Type B pancreatic cell (in vitro differentiated cells): ENCODE data around the gene OTUD1. TPM values are rescaled to one million over a fixed set of nuclear protein-coding genes. Genes with fewer than 3 reads are reported as not detected.

Source experiments
- DNase-seq: peaks from one replicate; pipeline ENCODE4 v3.0.0; 2021; ENCODE audit warnings: mixed read lengths; ENCODE audit not compliant: unreplicated experiment; ENCODE audit errors: extremely low spot score
- H3K27ac Mint-ChIP-seq: 2 replicates; pipeline ENCODE4 v1.8.0; 2021; ENCODE audit warnings: mild to moderate bottlenecking, mixed read lengths
- H3K27me3 Mint-ChIP-seq: 2 replicates; pipeline ENCODE4 v1.8.0; 2021; ENCODE audit warnings: mixed read lengths
- H3K36me3 Mint-ChIP-seq: 2 replicates; pipeline ENCODE4 v1.8.0; 2021; ENCODE audit warnings: mixed read lengths
- H3K4me1 Mint-ChIP-seq: one replicate; pipeline ENCODE4 v1.8.0; 2021; ENCODE audit warnings: mixed read lengths; ENCODE audit not compliant: unreplicated experiment
- H3K4me3 Mint-ChIP-seq: 2 replicates; pipeline ENCODE4 v1.8.0; 2021; ENCODE audit warnings: mild to moderate bottlenecking, mixed read lengths
- H3K9me3 Mint-ChIP-seq: 2 replicates; pipeline ENCODE4 v1.8.0; 2021; ENCODE audit warnings: mixed read lengths
- total RNA-seq: library from RNA; stranded (reverse); gene quantifications from 2 replicates; pipeline ENCODE4 v1.2.1, GENCODE V29; 2021; ENCODE audit warnings: low replicate concordance
- TF ChIP-seq, protein P1 (sequence below): fragments of 200-600 bp; sonication (generic); conservative IDR thresholded peaks from 2 replicates; pipeline ENCODE4 v1.5.0; 2021; ENCODE audit warnings: antibody characterized with exemption, mild to moderate bottlenecking

The OTUD1 gene
- total RNA-seq, 1 donor from 2014 or later, result 20.9 TPM

DNA sequence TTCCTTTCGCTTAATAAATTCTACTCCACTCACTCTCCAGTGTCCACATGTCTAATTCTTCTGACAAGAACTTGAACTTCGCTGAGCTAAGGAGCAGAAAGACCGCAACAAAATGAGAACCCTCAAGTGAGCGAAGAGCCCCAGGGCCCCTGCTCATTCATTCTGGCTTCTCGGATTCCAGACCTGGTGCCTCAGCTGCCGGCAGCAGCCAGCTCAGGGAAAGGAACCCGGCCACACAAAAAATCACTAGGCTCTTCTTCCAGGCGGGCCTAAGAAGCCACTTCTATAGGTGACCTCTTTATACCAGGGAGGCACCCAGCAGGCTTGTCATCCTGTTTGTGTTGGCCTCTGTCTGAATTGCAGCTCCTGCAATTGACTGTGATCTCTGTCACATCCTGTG lies 33.3 kb downstream of the OTUD1 start:
- Mint-ChIP-seq H3K4me1 (no peaks in the 10 kb centered on the region), H3K4me3 (no peak overlapping the region), H3K27ac (no peak overlapping the region), H3K9me3 (no peaks in the 10 kb centered on the region), H3K36me3 (no peaks in the 10 kb centered on the region), H3K27me3 (peaks cover 17% of the 10 kb centered on the region)
- TF ChIP-seq, protein P1, sequence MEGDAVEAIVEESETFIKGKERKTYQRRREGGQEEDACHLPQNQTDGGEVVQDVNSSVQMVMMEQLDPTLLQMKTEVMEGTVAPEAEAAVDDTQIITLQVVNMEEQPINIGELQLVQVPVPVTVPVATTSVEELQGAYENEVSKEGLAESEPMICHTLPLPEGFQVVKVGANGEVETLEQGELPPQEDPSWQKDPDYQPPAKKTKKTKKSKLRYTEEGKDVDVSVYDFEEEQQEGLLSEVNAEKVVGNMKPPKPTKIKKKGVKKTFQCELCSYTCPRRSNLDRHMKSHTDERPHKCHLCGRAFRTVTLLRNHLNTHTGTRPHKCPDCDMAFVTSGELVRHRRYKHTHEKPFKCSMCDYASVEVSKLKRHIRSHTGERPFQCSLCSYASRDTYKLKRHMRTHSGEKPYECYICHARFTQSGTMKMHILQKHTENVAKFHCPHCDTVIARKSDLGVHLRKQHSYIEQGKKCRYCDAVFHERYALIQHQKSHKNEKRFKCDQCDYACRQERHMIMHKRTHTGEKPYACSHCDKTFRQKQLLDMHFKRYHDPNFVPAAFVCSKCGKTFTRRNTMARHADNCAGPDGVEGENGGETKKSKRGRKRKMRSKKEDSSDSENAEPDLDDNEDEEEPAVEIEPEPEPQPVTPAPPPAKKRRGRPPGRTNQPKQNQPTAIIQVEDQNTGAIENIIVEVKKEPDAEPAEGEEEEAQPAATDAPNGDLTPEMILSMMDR, result no peak
- DNase-seq, result no peak

DNA sequence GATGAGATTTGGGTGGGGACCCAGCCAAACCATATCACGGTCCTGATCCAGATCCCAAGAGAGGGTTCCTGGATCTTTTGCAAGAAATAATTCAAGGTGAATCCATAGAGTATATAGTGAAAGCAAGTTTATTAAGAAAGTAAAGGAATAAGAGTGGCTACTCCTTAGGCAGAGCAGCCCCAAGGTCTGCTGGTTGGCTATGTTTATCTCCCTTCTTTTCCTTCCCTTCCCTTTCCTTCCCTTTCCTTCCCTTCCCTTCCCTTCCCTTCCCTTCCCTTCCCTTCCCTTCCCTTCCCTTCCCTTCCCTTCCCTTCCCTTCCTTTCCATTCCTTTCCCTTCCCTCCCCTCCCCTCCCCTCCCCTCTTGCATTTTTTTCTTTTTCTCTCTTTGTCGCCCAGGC lies 35.2 kb downstream of the OTUD1 start:
- TF ChIP-seq, protein P1, result no peak
- no peak overlapping the region for H3K4me3 Mint-ChIP-seq
- no peak overlapping the region for H3K27ac Mint-ChIP-seq
- DNase-seq, result no peak
- H3K9me3 Mint-ChIP-seq, result no peaks in the 10 kb centered on the region
- H3K27me3 Mint-ChIP-seq, result peaks cover 8% of the 10 kb centered on the region
- no peaks in the 10 kb centered on the region for H3K36me3 Mint-ChIP-seq
- no peaks in the 10 kb centered on the region for H3K4me1 Mint-ChIP-seq

DNA sequence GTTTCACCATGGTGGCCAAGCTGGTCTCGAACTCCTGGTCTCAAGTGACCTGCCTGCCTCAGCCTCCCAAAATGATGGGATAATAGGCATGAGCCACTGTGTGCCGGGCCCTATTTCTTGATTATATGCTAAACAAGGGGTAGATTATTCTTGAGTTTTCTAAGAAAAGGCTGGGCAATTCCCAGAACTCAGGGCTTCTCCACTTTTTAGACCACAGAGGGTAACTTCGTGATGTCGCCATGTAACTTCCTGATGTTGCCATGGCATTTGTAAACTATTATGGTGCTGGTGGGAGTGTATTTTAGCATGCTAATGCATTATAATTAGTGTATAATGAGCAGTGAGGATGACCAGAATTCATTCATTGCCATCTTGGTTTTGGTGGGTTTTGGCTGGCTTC lies 35.8 kb downstream of the OTUD1 start:
- Mint-ChIP-seq H3K27ac (no peak overlapping the region), H3K27me3 (peaks cover 4% of the 10 kb centered on the region), H3K36me3 (no peaks in the 10 kb centered on the region), H3K9me3 (no peaks in the 10 kb centered on the region), H3K4me3 (no peak overlapping the region), H3K4me1 (no peaks in the 10 kb centered on the region)
- TF ChIP-seq, protein P1, result no peak
- DNase-seq, result no peak

DNA sequence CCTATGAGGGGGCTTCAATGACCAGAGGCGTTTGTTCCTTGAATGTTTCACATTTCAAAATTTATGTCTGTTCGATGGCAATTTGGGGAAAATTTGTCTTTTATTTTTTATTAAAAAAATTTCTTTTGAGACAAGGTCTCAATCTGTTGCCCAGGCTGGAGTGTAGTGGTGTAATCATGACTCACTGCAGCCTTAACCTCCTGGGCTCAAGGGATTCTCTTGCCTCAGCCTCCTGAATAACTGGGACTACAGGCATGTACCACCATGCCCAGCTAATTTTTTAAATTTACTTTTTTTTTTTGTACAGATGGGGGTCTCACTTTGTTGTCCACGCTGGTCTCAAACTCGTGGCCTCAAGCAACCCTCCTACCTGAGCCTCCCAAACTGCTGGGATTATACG lies 39.7 kb downstream of the OTUD1 start:
- DNase-seq, result no peak
- Mint-ChIP-seq H3K4me1 (no peaks in the 10 kb centered on the region), H3K4me3 (no peak overlapping the region), H3K27ac (no peak overlapping the region), H3K9me3 (no peaks in the 10 kb centered on the region), H3K36me3 (no peaks in the 10 kb centered on the region), H3K27me3 (no peaks in the 10 kb centered on the region)
- TF ChIP-seq, protein P1, result no peak

DNA sequence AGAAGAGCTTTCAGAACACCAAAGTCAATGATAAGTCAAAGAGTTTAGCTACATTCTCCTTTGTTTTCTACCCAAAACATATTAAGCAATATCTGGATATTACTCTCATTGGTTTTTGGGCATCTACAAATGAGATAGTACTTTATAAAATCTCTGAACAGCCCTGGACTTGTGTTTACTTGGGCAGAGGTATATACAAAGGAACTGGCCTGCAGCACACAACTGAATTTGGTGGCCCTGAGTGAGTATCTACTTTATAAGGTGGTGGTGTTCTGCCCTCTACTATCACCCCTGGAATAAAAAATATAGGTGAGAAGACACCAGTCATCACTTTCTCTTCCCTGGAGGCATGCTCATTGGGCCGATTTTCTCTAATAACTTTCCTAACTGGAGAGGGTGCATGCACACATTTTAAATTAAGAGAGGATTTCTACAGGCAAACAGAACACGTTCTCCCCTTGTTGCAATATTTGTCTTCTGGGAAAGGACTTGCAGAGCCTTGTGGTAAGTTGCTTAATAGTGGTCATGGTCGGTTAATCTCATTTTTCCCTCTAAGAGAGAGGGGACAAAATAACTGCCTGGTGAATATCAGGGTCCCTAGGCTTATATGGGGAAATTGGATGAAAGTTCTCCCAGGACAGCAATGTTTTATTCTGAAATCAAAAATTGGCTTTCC lies 41.1 kb downstream of the OTUD1 start:
- Mint-ChIP-seq H3K4me3 (no peak overlapping the region), H3K36me3 (no peaks in the 10 kb centered on the region)

More for the DNA sequence above, 41.1 kb downstream of the OTUD1 start:
- no peaks in the 10 kb centered on the region for H3K9me3 Mint-ChIP-seq
- no peak for DNase-seq
- TF ChIP-seq, protein P1, result no peak
- no peaks in the 10 kb centered on the region for H3K4me1 Mint-ChIP-seq
- H3K27ac Mint-ChIP-seq, result no peak overlapping the region
- no peaks in the 10 kb centered on the region for H3K27me3 Mint-ChIP-seq
